H9 (cell line): ENCODE measurements around the gene PLCH2. TPM values are rescaled to one million over a fixed set of nuclear protein-coding genes. Genes with fewer than 3 reads are reported as not detected.

Experiments used
- DNase-seq: peaks from one replicate; pipeline ENCODE4 v3.0.0-alpha.2; 2017
- H2AFZ ChIP-seq: one replicate; pipeline ENCODE4 v1.6.1; 2013; ENCODE audit warnings: mild to moderate bottlenecking, low read length, control low read depth, moderate library complexity
- H2AK5ac ChIP-seq: 2 replicates; pipeline ENCODE4 v1.6.1; 2013; ENCODE audit warnings: low read length, control low read depth, mixed read lengths; ENCODE audit not compliant: insufficient read length
- H2BK120ac ChIP-seq: one replicate; pipeline ENCODE4 v1.6.1; 2013; ENCODE audit warnings: low read depth, mild to moderate bottlenecking, low read length, control low read depth, inconsistent platforms; ENCODE audit not compliant: poor library complexity, severe bottlenecking
- H2BK12ac ChIP-seq: 2 replicates; pipeline ENCODE4 v1.6.1; 2013; ENCODE audit warnings: low read length, control low read depth, mixed read lengths, low read depth; ENCODE audit not compliant: insufficient read length
- H2BK15ac ChIP-seq: 2 replicates; pipeline ENCODE4 v1.6.1; 2013; ENCODE audit warnings: low read depth, low read length, control low read depth
- H2BK20ac ChIP-seq: one replicate; pipeline ENCODE4 v1.6.1; 2013; ENCODE audit warnings: low read depth, mild to moderate bottlenecking, low read length, control low read depth, inconsistent platforms; ENCODE audit not compliant: poor library complexity, severe bottlenecking
- H2BK5ac ChIP-seq: 2 replicates; pipeline ENCODE4 v1.6.1; 2013; ENCODE audit warnings: low read length, control low read depth, mixed read lengths; ENCODE audit not compliant: insufficient read length
- H3K14ac ChIP-seq: 2 replicates; pipeline ENCODE4 v1.6.1; 2013; ENCODE audit warnings: low read length, control low read depth; ENCODE audit not compliant: insufficient read depth
- H3K18ac ChIP-seq: 2 replicates; pipeline ENCODE4 v1.6.1; 2013; ENCODE audit warnings: low read depth, mild to moderate bottlenecking, mixed read lengths, low read length, control low read depth; ENCODE audit not compliant: insufficient read length
- H3K23ac ChIP-seq: 2 replicates; pipeline ENCODE4 v1.6.1; 2013; ENCODE audit warnings: low read length, control low read depth, mixed read lengths, low read depth; ENCODE audit not compliant: insufficient read length
- H3K23me2 ChIP-seq: 2 replicates; pipeline ENCODE4 v1.6.1; 2013; ENCODE audit warnings: low read depth, mild to moderate bottlenecking, mixed read lengths, low read length, control low read depth; ENCODE audit not compliant: insufficient read length, poor library complexity, severe bottlenecking
- H3K27ac ChIP-seq: 2 replicates; pipeline ENCODE4 v1.5.1; 2013; ENCODE audit warnings: low read length, control low read depth, mixed read lengths, low read depth; ENCODE audit not compliant: insufficient read length
- H3K27me3 ChIP-seq: 2 replicates; pipeline ENCODE4 v1.6.1; 2013; ENCODE audit warnings: low read length, control low read depth, inconsistent platforms; ENCODE audit not compliant: insufficient read depth
- H3K4ac ChIP-seq: 2 replicates; pipeline ENCODE4 v1.6.1; 2013; ENCODE audit warnings: low read depth, mild to moderate bottlenecking, control low read depth, inconsistent platforms, low read length, moderate library complexity
- H3K4me1 ChIP-seq: 2 replicates; pipeline ENCODE4 v1.6.1; 2013; ENCODE audit warnings: low read length, control low read depth, inconsistent platforms; ENCODE audit not compliant: insufficient read depth
- H3K4me2 ChIP-seq: 2 replicates; pipeline ENCODE4 v1.6.1; 2013; ENCODE audit warnings: low read length, control low read depth, mixed read lengths; ENCODE audit not compliant: insufficient read length, insufficient read depth
- H3K56ac ChIP-seq: 2 replicates; pipeline ENCODE4 v1.6.1; 2013; ENCODE audit warnings: low read depth, mild to moderate bottlenecking, mixed read lengths, low read length, control low read depth; ENCODE audit not compliant: insufficient read length
- H3K79me1 ChIP-seq: 2 replicates; pipeline ENCODE4 v1.6.1; 2013; ENCODE audit warnings: low read depth, mild to moderate bottlenecking, moderate library complexity, low read length, control low read depth, inconsistent platforms; ENCODE audit not compliant: insufficient read depth, poor library complexity, severe bottlenecking
- H3K79me2 ChIP-seq: 2 replicates; pipeline ENCODE4 v1.6.1; 2013; ENCODE audit warnings: low read length, control low read depth, inconsistent platforms; ENCODE audit not compliant: insufficient read depth
- H3K9ac ChIP-seq: 2 replicates; pipeline ENCODE4 v1.6.1; 2013; ENCODE audit warnings: low read length, control low read depth, mixed read lengths; ENCODE audit not compliant: insufficient read length; ENCODE audit errors: extremely low read depth
- H3K9me3 ChIP-seq: one replicate; pipeline ENCODE4 v1.6.1; 2013; ENCODE audit warnings: low read depth, low read length, inconsistent platforms; ENCODE audit not compliant: control insufficient read depth
- H3T11ph ChIP-seq: one replicate; pipeline ENCODE4 v1.6.1; 2013; ENCODE audit warnings: mild to moderate bottlenecking, low read length, control low read depth, inconsistent platforms
- H4K20me1 ChIP-seq: one replicate; pipeline ENCODE4 v1.6.1; 2013; ENCODE audit not compliant: control insufficient read depth, insufficient read length, insufficient read depth
- H4K5ac ChIP-seq: 2 replicates; pipeline ENCODE4 v1.6.1; 2013; ENCODE audit warnings: low read depth, mild to moderate bottlenecking, mixed read lengths, low read length, control low read depth; ENCODE audit not compliant: insufficient read length
- H4K8ac ChIP-seq: replicated peaks from 2 replicates; pipeline ENCODE4 v1.6.1; 2013; ENCODE audit warnings: low read length, control low read depth, mixed read lengths, low read depth; ENCODE audit not compliant: insufficient read length
- H4K91ac ChIP-seq: 2 replicates; pipeline ENCODE4 v1.6.1; 2013; ENCODE audit warnings: low read depth, mild to moderate bottlenecking, moderate library complexity, mixed read lengths, low read length, control low read depth; ENCODE audit not compliant: insufficient read length
- H3K27ac Mint-ChIP-seq, 3 experiments: 2 replicates in 2 of 3; 3 replicates in 1 of 3; pipeline ENCODE4 v1.8.0; 2020 to 2021; ENCODE audit warnings: mixed read lengths in 3 of 3, mild to moderate bottlenecking in 1 of 3, moderate library complexity in 1 of 3
- H3K27me3 Mint-ChIP-seq: 2 replicates; pipeline ENCODE4 v1.8.0; 2021; ENCODE audit warnings: low read depth, mild to moderate bottlenecking, moderate library complexity, mixed read lengths
- H3K36me3 Mint-ChIP-seq, 3 experiments: 2 replicates in 2 of 3; 3 replicates in 1 of 3; pipeline ENCODE4 v1.8.0; 2020 to 2021; ENCODE audit warnings: low read depth in 3 of 3, mixed read lengths in 3 of 3; ENCODE audit not compliant: insufficient read depth in 1 of 3
- H3K4me1 Mint-ChIP-seq, 2 experiments: 2 replicates each; pipeline ENCODE4 v1.8.0; 2020; ENCODE audit warnings: mixed read lengths in 2 of 2
- H3K4me3 Mint-ChIP-seq, 2 experiments: 2 replicates in 1 of 2; 3 replicates in 1 of 2; pipeline ENCODE4 v1.8.0; 2020 to 2021; ENCODE audit warnings: mild to moderate bottlenecking in 2 of 2, mixed read lengths in 2 of 2, moderate library complexity in 1 of 2
- H3K9me3 Mint-ChIP-seq, 2 experiments: 2 replicates in 1 of 2; 3 replicates in 1 of 2; pipeline ENCODE4 v1.8.0; 2020; ENCODE audit warnings: mild to moderate bottlenecking in 2 of 2, mixed read lengths in 2 of 2, moderate library complexity in 1 of 2
- WGBS: extraction: QIAGEN DNeasy Blood & Tissue Kit; methylation state at CpG from one replicate; pipeline ENCODE4 v1.1.7; 2013; ENCODE audit warnings: missing lambda C conversion rate, low lambda C conversion rate, mixed read lengths; ENCODE audit not compliant: insufficient read length; ENCODE audit errors: extremely low coverage; 5-methylcytosine and 5-hydroxymethylcytosine counted together
- total RNA-seq: library from RNA; stranded (reverse); gene quantifications from 2 replicates; pipeline ENCODE4 v1.2.1, GENCODE V29; 2021
- TF ChIP-seq, protein P1 (sequence below): fragments of 200-600 bp; sonication (generic); conservative IDR thresholded peaks from 3 replicates; pipeline ENCODE4 v1.8.0; 2021; ENCODE audit warnings: antibody characterized with exemption, mild to moderate bottlenecking

Gene PLCH2
- total RNA-seq, 1 experiment from 2014 or later, result 0.09 TPM

- Histone ChIP-seq H3K79me1 (no peaks in the 10 kb centered on the region), H2AFZ (no peak overlapping the region), H3K27me3 (peaks cover 2% of the 10 kb centered on the region; the same call in 1 of the 2 replicates), H3T11ph (no peak overlapping the region), H4K8ac (no peak overlapping the region), H4K20me1 (no peaks in the 10 kb centered on the region), H3K14ac (no peak overlapping the region), H3K9me3 (no peaks in the 10 kb centered on the region), H2AK5ac (no peak overlapping the region), H3K23ac (no peak overlapping the region), H3K23me2 (no peaks in the 10 kb centered on the region), H3K4ac (no peak overlapping the region), H2BK120ac (no peak overlapping the region), H2BK12ac (no peak overlapping the region), H3K27ac (no peak overlapping the region), H3K56ac (no peak overlapping the region), H3K18ac (no peak overlapping the region), H2BK20ac (no peak overlapping the region), H4K5ac (no peak overlapping the region), H3K79me2 (no peaks in the 10 kb centered on the region), H4K91ac (no peak overlapping the region), H3K4me1 (no peaks in the 10 kb centered on the region; the same call in 1 of the 2 replicates), H3K4me2 (no peak overlapping the region), H2BK15ac (no peak overlapping the region), H3K9ac (no peak overlapping the region), H2BK5ac (no peak overlapping the region)
- Mint-ChIP-seq H3K36me3 (no peaks in the 10 kb centered on the region), H3K27ac (no peak overlapping the region), H3K27me3 (peaks cover 13% of the 10 kb centered on the region), H3K4me1 (peaks cover 3 to 19% of the 10 kb centered on the region in 2 experiments; a peak in 3 of 4 replicates), H3K4me3 (no peak overlapping the region), H3K9me3 (no peaks in the 10 kb centered on the region)
- DNase-seq, result no peak
- WGBS, result no CpG with 5 or more reads among the region's 23 CpGs
- TF ChIP-seq, protein P1, sequence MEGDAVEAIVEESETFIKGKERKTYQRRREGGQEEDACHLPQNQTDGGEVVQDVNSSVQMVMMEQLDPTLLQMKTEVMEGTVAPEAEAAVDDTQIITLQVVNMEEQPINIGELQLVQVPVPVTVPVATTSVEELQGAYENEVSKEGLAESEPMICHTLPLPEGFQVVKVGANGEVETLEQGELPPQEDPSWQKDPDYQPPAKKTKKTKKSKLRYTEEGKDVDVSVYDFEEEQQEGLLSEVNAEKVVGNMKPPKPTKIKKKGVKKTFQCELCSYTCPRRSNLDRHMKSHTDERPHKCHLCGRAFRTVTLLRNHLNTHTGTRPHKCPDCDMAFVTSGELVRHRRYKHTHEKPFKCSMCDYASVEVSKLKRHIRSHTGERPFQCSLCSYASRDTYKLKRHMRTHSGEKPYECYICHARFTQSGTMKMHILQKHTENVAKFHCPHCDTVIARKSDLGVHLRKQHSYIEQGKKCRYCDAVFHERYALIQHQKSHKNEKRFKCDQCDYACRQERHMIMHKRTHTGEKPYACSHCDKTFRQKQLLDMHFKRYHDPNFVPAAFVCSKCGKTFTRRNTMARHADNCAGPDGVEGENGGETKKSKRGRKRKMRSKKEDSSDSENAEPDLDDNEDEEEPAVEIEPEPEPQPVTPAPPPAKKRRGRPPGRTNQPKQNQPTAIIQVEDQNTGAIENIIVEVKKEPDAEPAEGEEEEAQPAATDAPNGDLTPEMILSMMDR, result no peak
Measured at GRCh38 chr1:2449636-2450454, 26.2 kb upstream of the PLCH2 start.
